HepG2 (cell line): Measurements from ENCODE around the gene EXOC3L4. TPM values are rescaled to one million over a fixed set of nuclear protein-coding genes. Genes with fewer than 3 reads are reported as not detected.

Experiments used
- CBX2 ChIP-seq, 2 experiments: fragments of 200-600 bp in 1 of 2; sonication (generic); formaldehyde crosslinking in 1 of 2; IDR thresholded peaks; 2 replicates each; pipeline versions ENCODE4 v1.7.0 to v1.8.1; 2018 to 2022; ENCODE audit warnings: low read depth in 2 of 2, low read length in 1 of 2, mild to moderate bottlenecking in 1 of 2, missing genetic modification reagents in 1 of 2
- CC2D1A ChIP-seq: sonication (generic); formaldehyde crosslinking; IDR thresholded peaks from 2 replicates; pipeline ENCODE4 v1.8.1; 2023; ENCODE audit warnings: mild to moderate bottlenecking, missing genetic modification reagents
- CTCF ChIP-seq: sonication (generic); formaldehyde crosslinking; IDR thresholded peaks from 2 replicates; pipeline ENCODE4 v1.5.0; 2020; ENCODE audit warnings: mild to moderate bottlenecking, missing genetic modification reagents, moderate library complexity
- DNMT1 ChIP-seq: sonication (generic); formaldehyde crosslinking; IDR thresholded peaks from 2 replicates; pipeline ENCODE4 v1.5.1; 2020; ENCODE audit warnings: mild to moderate bottlenecking, missing genetic modification reagents
- GRHL1 ChIP-seq: sonication (generic); formaldehyde crosslinking; conservative IDR thresholded peaks from 2 replicates; pipeline ENCODE4 v1.8.0; 2022; ENCODE audit warnings: missing genetic modification reagents
- KLF12 ChIP-seq: sonication (generic); formaldehyde crosslinking; IDR thresholded peaks from 2 replicates; pipeline ENCODE4 v1.4.0; 2020; ENCODE audit warnings: missing genetic modification reagents, borderline replicate concordance
- SMYD3 ChIP-seq: sonication (generic); formaldehyde crosslinking; IDR thresholded peaks from 2 replicates; pipeline ENCODE4 v1.8.1; 2023; ENCODE audit warnings: mild to moderate bottlenecking, missing genetic modification reagents
- SUZ12 ChIP-seq: fragments of 150-350 bp; IDR thresholded peaks from 2 replicates; pipeline ENCODE4 v1.6.1; 2014; ENCODE audit warnings: low read depth, low read length
- ZNF263 ChIP-seq: sonication (generic); formaldehyde crosslinking; IDR thresholded peaks from 2 replicates; pipeline ENCODE4 v1.4.0; 2020; ENCODE audit warnings: missing genetic modification reagents
- ZNF275 ChIP-seq: sonication (generic); formaldehyde crosslinking; IDR thresholded peaks from 2 replicates; pipeline ENCODE4 v1.8.0; 2022; ENCODE audit warnings: missing genetic modification reagents, mild to moderate bottlenecking, inconsistent platforms, borderline replicate concordance
- ZNF350 ChIP-seq: sonication (generic); formaldehyde crosslinking; IDR thresholded peaks from 2 replicates; pipeline ENCODE4 v1.4.0; 2020; ENCODE audit warnings: mild to moderate bottlenecking, low read depth, missing genetic modification reagents, borderline replicate concordance
- ZNF414 ChIP-seq: sonication (generic); formaldehyde crosslinking; IDR thresholded peaks from 2 replicates; pipeline ENCODE4 v1.5.0; 2020; ENCODE audit warnings: missing genetic modification reagents
- ZNF543 ChIP-seq: sonication (generic); formaldehyde crosslinking; IDR thresholded peaks from 2 replicates; pipeline ENCODE4 v1.4.0; 2020; ENCODE audit warnings: mild to moderate bottlenecking, missing genetic modification reagents
- ZNF570 ChIP-seq: sonication (generic); formaldehyde crosslinking; IDR thresholded peaks from 2 replicates; pipeline ENCODE4 v1.4.0; 2020; ENCODE audit warnings: mild to moderate bottlenecking, missing genetic modification reagents, borderline replicate concordance
- polyA plus RNA-seq, 8 experiments: library from polyadenylated mRNA; depleted of rRNA in 3 of 8; stranded (reverse) in 7 of 8; unstranded in 1 of 8; fragments of >200 nt; fragmentation: Illumina TruSeq in 4 of 8; extraction: Trizol in 4 of 8; gene quantifications; 2 replicates each; pipeline versions ENCODE4 v1.2.1 to v1.2.3, GENCODE V29; 2011 to 2016; ENCODE audit warnings: low read depth in 4 of 8, missing spikeins in 1 of 8, mixed read lengths in 1 of 8; ENCODE audit not compliant: insufficient read depth in 1 of 8
- total RNA-seq, 5 experiments: library from RNA; depleted of rRNA; stranded (reverse); fragments of >200 nt; fragmentation: Illumina TruSeq; extraction: Trizol; gene quantifications; 2 replicates each; pipeline ENCODE4 v1.2.3, GENCODE V29; 2016; ENCODE audit warnings: low read depth in 1 of 5
- TF ChIP-seq, protein P1 (sequence below): sonication (generic); formaldehyde crosslinking; IDR thresholded peaks from 2 replicates; pipeline ENCODE4 v1.4.0; 2020; ENCODE audit warnings: mild to moderate bottlenecking, low read depth, missing genetic modification reagents
- TF ChIP-seq, protein P2 (sequence below): sonication (generic); formaldehyde crosslinking; IDR thresholded peaks from 2 replicates; pipeline ENCODE4 v1.4.0; 2020; ENCODE audit warnings: mild to moderate bottlenecking, missing genetic modification reagents, borderline replicate concordance
- TF ChIP-seq, protein P3 (sequence below): sonication (generic); formaldehyde crosslinking; IDR thresholded peaks from 2 replicates; pipeline ENCODE4 v1.8.1; 2023; ENCODE audit warnings: mild to moderate bottlenecking, missing genetic modification reagents

The EXOC3L4 gene
- total and polyA plus RNA-seq, 2 of the 13 experiments (the other 11 are each of a cell fraction or from before 2014, with no cell fraction given), result 11.8 to 27.0 TPM

- TF ChIP-seq ZNF570 (CRISPR knock-in tag) (no peak), ZNF350 (peak; percentile 93), ZNF263 (CRISPR knock-in tag) (peak; percentile 92), SUZ12 (no peak), CTCF (CRISPR knock-in tag) (peak; percentile 8; the same call in 1 of the 2 replicates), CC2D1A (CRISPR knock-in tag) (no peak), ZNF543 (peak; percentile 83; the same call in 1 of the 2 replicates), SMYD3 (CRISPR knock-in tag) (no peak), KLF12 (CRISPR knock-in tag) (no peak), ZNF414 (0 out of 2 replicates have a peak, but pooled peaks have one; percentile 46), GRHL1 (CRISPR knock-in tag) (no peak), DNMT1 (CRISPR knock-in tag) (0 out of 2 replicates have a peak, but pooled peaks have one; percentile 61), CBX2 (IDR thresholded peaks at IDR 0.05; ENCODE audit: low read depth, low read length) (no peak), CBX2 (CRISPR knock-in tag; IDR thresholded peaks at IDR 0.05; ENCODE audit: low read depth) (no peak), ZNF275 (CRISPR knock-in tag) (peak; percentile 52; the same call in 1 of the 2 replicates)
- TF ChIP-seq, protein P1, sequence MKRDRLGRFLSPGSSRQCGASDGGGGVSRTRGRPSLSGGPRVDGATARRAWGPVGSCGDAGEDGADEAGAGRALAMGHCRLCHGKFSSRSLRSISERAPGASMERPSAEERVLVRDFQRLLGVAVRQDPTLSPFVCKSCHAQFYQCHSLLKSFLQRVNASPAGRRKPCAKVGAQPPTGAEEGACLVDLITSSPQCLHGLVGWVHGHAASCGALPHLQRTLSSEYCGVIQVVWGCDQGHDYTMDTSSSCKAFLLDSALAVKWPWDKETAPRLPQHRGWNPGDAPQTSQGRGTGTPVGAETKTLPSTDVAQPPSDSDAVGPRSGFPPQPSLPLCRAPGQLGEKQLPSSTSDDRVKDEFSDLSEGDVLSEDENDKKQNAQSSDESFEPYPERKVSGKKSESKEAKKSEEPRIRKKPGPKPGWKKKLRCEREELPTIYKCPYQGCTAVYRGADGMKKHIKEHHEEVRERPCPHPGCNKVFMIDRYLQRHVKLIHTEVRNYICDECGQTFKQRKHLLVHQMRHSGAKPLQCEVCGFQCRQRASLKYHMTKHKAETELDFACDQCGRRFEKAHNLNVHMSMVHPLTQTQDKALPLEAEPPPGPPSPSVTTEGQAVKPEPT (CRISPR knock-in tag), result peak; percentile 83; the same call in 1 of the 2 replicates
- TF ChIP-seq, protein P2, sequence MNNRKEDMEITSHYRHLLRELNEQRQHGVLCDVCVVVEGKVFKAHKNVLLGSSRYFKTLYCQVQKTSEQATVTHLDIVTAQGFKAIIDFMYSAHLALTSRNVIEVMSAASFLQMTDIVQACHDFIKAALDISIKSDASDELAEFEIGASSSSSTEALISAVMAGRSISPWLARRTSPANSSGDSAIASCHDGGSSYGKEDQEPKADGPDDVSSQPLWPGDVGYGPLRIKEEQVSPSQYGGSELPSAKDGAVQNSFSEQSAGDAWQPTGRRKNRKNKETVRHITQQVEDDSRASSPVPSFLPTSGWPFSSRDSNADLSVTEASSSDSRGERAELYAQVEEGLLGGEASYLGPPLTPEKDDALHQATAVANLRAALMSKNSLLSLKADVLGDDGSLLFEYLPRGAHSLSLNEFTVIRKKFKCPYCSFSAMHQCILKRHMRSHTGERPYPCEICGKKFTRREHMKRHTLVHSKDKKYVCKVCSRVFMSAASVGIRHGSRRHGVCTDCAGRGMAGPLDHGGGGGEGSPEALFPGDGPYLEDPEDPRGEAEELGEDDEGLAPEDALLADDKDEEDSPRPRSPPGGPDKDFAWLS (CRISPR knock-in tag), result 0 out of 2 replicates have a peak, but pooled peaks have one; percentile 88
- TF ChIP-seq, protein P3, sequence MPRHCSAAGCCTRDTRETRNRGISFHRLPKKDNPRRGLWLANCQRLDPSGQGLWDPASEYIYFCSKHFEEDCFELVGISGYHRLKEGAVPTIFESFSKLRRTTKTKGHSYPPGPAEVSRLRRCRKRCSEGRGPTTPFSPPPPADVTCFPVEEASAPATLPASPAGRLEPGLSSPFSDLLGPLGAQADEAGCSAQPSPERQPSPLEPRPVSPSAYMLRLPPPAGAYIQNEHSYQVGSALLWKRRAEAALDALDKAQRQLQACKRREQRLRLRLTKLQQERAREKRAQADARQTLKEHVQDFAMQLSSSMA (CRISPR knock-in tag), result no peak
Measured at GRCh38 chr14:103100281-103101121, 6.0 kb downstream of the EXOC3L4 start (continued).
